Breast epithelium (tissue), 3 donors: ENCODE results near the gene IGF2BP1.

Source experiments
- CTCF ChIP-seq, 3 donors: fragments of 450-650 bp; IDR thresholded peaks; one replicate each; pipeline ENCODE4 v1.5.1; 2016 to 2017; ENCODE audit warnings: antibody characterized with exemption in 3 of 3, mild to moderate bottlenecking in 3 of 3, moderate library complexity in 3 of 3
- POLR2A ChIP-seq: fragments of 450-650 bp; IDR thresholded peaks from one replicate; pipeline ENCODE4 v1.6.1; 2016; ENCODE audit warnings: antibody characterized with exemption, mild to moderate bottlenecking, moderate library complexity
- POLR2AphosphoS5 ChIP-seq, 3 donors: sonication (generic); formaldehyde crosslinking; IDR thresholded peaks; one replicate each; pipeline ENCODE4 v1.6.1; 2017; ENCODE audit warnings: antibody characterized with exemption in 3 of 3

GRCh38 chr17:49018116-49018612 is 21.0 kb downstream of the IGF2BP1 start:
- no peak for TF ChIP-seq POLR2AphosphoS5 (IDR thresholded peaks at IDR 0.05)
- TF ChIP-seq CTCF (IDR thresholded peaks at IDR 0.05) = no peak
- no peak for TF ChIP-seq POLR2A
